HT-29 (cell line): Measurements from ENCODE around the gene ENTPD7. TPM values are rescaled to one million over a fixed set of nuclear protein-coding genes. Genes with fewer than 3 reads are reported as not detected.
A peak's percentile ranks its signal among the peaks of the same experiment; 100 is the strongest.
"Not testable (repeated sequence)": the region's sequence is repeated elsewhere in the genome, so short reads cannot be mapped to it uniquely, and the experiment has no call there.

Experiments used
- DNase-seq: peaks from one replicate; pipeline ENCODE4 v3.0.0-alpha.2; 2015; ENCODE audit warnings: low spot score
- total RNA-seq: library from RNA; depleted of rRNA; stranded (reverse); fragments of >200 nt; shearing (Covaris generic); gene quantifications from 2 replicates; pipeline ENCODE4 v1.2.3, GENCODE V29; 2014

Gene ENTPD7
- total RNA-seq, 1 experiment from 2014 or later, result 8.5 TPM

GRCh38 chr10:99689461-99689860, 30.2 kb downstream of the ENTPD7 start:
- no peak for DNase-seq

GRCh38 chr10:99693933-99694583, 34.7 kb downstream of the ENTPD7 start:
- no peak for DNase-seq

- DNase-seq, result no peak
Measured at GRCh38 chr10:99695761-99696160, 36.5 kb downstream of the ENTPD7 start.

- DNase-seq, result no peak
Measured at GRCh38 chr10:99698504-99699080, 39.3 kb downstream of the ENTPD7 start.

- no peak for DNase-seq
Measured at GRCh38 chr10:99700649-99701048, 41.3 kb downstream of the ENTPD7 start.

GRCh38 chr10:99708428-99709012, 49.2 kb downstream of the ENTPD7 start:
- no peak for DNase-seq

GRCh38 chr10:99709480-99710229, 50.3 kb downstream of the ENTPD7 start:
- no peak for DNase-seq

GRCh38 chr10:99711129-99711719, 51.9 kb downstream of the ENTPD7 start:
- DNase-seq, result peak; percentile 60

GRCh38 chr10:99714446-99714845, 55.1 kb downstream of the ENTPD7 start:
- DNase-seq, result no peak

- DNase-seq, result no peak
Measured at GRCh38 chr10:99720387-99720786, 61.1 kb downstream of the ENTPD7 start.

GRCh38 chr10:99730026-99730425, 70.7 kb downstream of the ENTPD7 start:
- no peak for DNase-seq

GRCh38 chr10:99731306-99732032, 72.2 kb downstream of the ENTPD7 start:
- DNase-seq, result no peak

- DNase-seq, result peak; percentile 98
Measured at GRCh38 chr10:99732033-99732842, 72.9 kb downstream of the ENTPD7 start, which contains the start of the genes COX15 and CUTC. COX15 (minus strand) TSS chr10:99732127; CDS start chr10:99732049, 78 bp downstream. CUTC (plus strand) TSS chr10:99732234; CDS start chr10:99732349, 115 bp downstream.

GRCh38 chr10:99733366-99733765, 74.1 kb downstream of the ENTPD7 start:
- no peak for DNase-seq

GRCh38 chr10:99734111-99734510, 74.8 kb downstream of the ENTPD7 start:
- not testable (repeated sequence) for DNase-seq

GRCh38 chr10:99740260-99740659, 81.0 kb downstream of the ENTPD7 start:
- no peak for DNase-seq

- no peak for DNase-seq
Measured at GRCh38 chr10:99740933-99741559, 81.7 kb downstream of the ENTPD7 start.

- no peak for DNase-seq
Measured at GRCh38 chr10:99742254-99742653, 82.9 kb downstream of the ENTPD7 start.

- no peak for DNase-seq
Measured at GRCh38 chr10:99742701-99743100, 83.4 kb downstream of the ENTPD7 start.

GRCh38 chr10:99743841-99744240, 84.5 kb downstream of the ENTPD7 start:
- no peak for DNase-seq
